ENCODE data around the gene ZNF521. TPM values are rescaled to one million over a fixed set of nuclear protein-coding genes. Genes with fewer than 3 reads are reported as not detected.

ZNF521 gene
- total RNA-seq, 1 experiment from 2014 or later: not detected

GRCh38 chr18:25081001-25081400, 271.0 kb downstream of the ZNF521 start:
- ChIA-PET POLR2A (ENCODE audit: low non-redundant PET) (no interaction called here), CTCF (no interaction called here)
- H3K9me3 ChIP-seq (ENCODE audit: low read depth, low read length, poor library complexity, severe bottlenecking): no peaks in the 10 kb centered on the region
- H3K4me1 ChIP-seq (ENCODE audit: insufficient read depth, low read length, poor library complexity, severe bottlenecking): no peaks in the 10 kb centered on the region
- no TSS peak for BruUV-seq (replicated peaks)
- no peaks in the 10 kb centered on the region for H3K27me3 ChIP-seq (replicated peaks; ENCODE audit: insufficient read depth, low read depth, low read length, poor library complexity)
- no peak overlapping the region for H3K4me3 ChIP-seq (ENCODE audit: low read depth, low read length, poor library complexity, severe bottlenecking)
- no peak overlapping the region for H3K27ac ChIP-seq (ENCODE audit: low read depth, low read length, poor library complexity, severe bottlenecking)
- no peak for DNase-seq (ENCODE audit: low spot score)
- no peaks in the 10 kb centered on the region for H3K36me3 ChIP-seq (ENCODE audit: insufficient read depth, low read length, poor library complexity, severe bottlenecking)
- no peak for TF ChIP-seq CTCF (conservative IDR thresholded peaks at IDR 0.05; ENCODE audit: low read depth, low read length)
- no peak for TF ChIP-seq EZH2 (IDR thresholded peaks at IDR 0.05; ENCODE audit: borderline replicate concordance, low read depth, low read length, poor library complexity, severe bottlenecking)
- intact Hi-C loops (cut with micrococcal nuclease; ENCODE audit: unreplicated experiment): loop anchor here (10.0 kb wide), 2 partner anchors 64 to 196 kb away; no protein-coding TSS in a partner anchor

GRCh38 chr18:25080211-25080610, 271.8 kb downstream of the ZNF521 start:
- no peak for DNase-seq (ENCODE audit: low spot score)
- no peaks in the 10 kb centered on the region for H3K36me3 ChIP-seq (ENCODE audit: insufficient read depth, low read length, poor library complexity, severe bottlenecking)
- no peaks in the 10 kb centered on the region for H3K27me3 ChIP-seq (replicated peaks; ENCODE audit: insufficient read depth, low read depth, low read length, poor library complexity)
- H3K9me3 ChIP-seq (ENCODE audit: low read depth, low read length, poor library complexity, severe bottlenecking): no peaks in the 10 kb centered on the region
- ChIA-PET POLR2A (ENCODE audit: low non-redundant PET) (no interaction called here), CTCF (no interaction called here)
- H3K4me3 ChIP-seq (ENCODE audit: low read depth, low read length, poor library complexity, severe bottlenecking): no peak overlapping the region
- BruUV-seq (replicated peaks): no TSS peak
- intact Hi-C loops (cut with micrococcal nuclease; ENCODE audit: unreplicated experiment): loop anchor here (10.0 kb wide), 2 partner anchors 65 to 195 kb away; no protein-coding TSS in a partner anchor
- TF ChIP-seq EZH2 (IDR thresholded peaks at IDR 0.05; ENCODE audit: borderline replicate concordance, low read depth, low read length, poor library complexity, severe bottlenecking) (no peak), CTCF (conservative IDR thresholded peaks at IDR 0.05; ENCODE audit: low read depth, low read length) (no peak)
- no peaks in the 10 kb centered on the region for H3K4me1 ChIP-seq (ENCODE audit: insufficient read depth, low read length, poor library complexity, severe bottlenecking)
- no peak overlapping the region for H3K27ac ChIP-seq (ENCODE audit: low read depth, low read length, poor library complexity, severe bottlenecking)

- BruUV-seq (replicated peaks): no TSS peak
- ChIA-PET CTCF (no interaction called here), POLR2A (ENCODE audit: low non-redundant PET) (no interaction called here)
- DNase-seq (ENCODE audit: low spot score): no peak
- H3K9me3 ChIP-seq (ENCODE audit: low read depth, low read length, poor library complexity, severe bottlenecking): no peaks in the 10 kb centered on the region
- no peak overlapping the region for H3K27ac ChIP-seq (ENCODE audit: low read depth, low read length, poor library complexity, severe bottlenecking)
- H3K27me3 ChIP-seq (replicated peaks; ENCODE audit: insufficient read depth, low read depth, low read length, poor library complexity): no peaks in the 10 kb centered on the region
- no peaks in the 10 kb centered on the region for H3K4me1 ChIP-seq (ENCODE audit: insufficient read depth, low read length, poor library complexity, severe bottlenecking)
- no peaks in the 10 kb centered on the region for H3K36me3 ChIP-seq (ENCODE audit: insufficient read depth, low read length, poor library complexity, severe bottlenecking)
- intact Hi-C loops (cut with micrococcal nuclease; ENCODE audit: unreplicated experiment): no loop called here
- no peak overlapping the region for H3K4me3 ChIP-seq (ENCODE audit: low read depth, low read length, poor library complexity, severe bottlenecking)
- TF ChIP-seq EZH2 (IDR thresholded peaks at IDR 0.05; ENCODE audit: borderline replicate concordance, low read depth, low read length, poor library complexity, severe bottlenecking) (no peak), CTCF (conservative IDR thresholded peaks at IDR 0.05; ENCODE audit: low read depth, low read length) (no peak)
Measured at GRCh38 chr18:25077944-25078723, 273.8 kb downstream of the ZNF521 start.
